GOT3 (cell line): ENCODE data around the gene DPYSL5.
"Not testable (repeated sequence)": the region's sequence is repeated elsewhere in the genome, so short reads cannot be mapped to it uniquely, and the experiment has no call there.

Experiments
- DNase-seq: peaks from one replicate; lab custom pipeline; 2025; ENCODE audit warnings: mixed read lengths; lab: John Stamatoyannopoulos, UW

The DPYSL5 gene

DNA sequence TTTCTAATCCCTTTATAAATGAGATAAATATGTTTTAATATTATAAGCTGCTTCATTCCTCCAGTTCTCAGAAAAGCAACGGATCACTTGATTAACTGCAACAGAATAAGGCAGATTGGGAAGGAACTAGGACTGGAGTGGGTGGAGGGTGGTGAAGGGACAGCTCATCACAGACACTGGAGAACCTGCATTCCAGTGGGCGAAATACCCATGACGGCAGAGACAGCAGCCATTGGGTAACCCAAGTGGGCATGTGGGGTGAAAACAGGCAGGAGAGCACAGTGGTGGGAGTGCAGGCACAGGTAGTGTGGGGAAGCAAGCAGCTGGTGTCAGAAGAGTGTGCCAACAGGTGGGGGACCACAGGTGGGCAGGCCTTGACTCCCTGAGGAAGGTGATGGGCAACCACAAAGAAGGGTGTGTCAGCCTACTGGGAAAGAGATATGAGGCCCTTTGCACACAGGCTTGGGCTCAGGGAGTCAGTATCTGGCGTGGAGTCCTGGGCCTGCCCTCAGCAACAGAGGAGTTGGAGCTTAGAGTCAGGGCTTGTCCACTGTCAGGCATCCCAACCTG lies 27.2 kb downstream of the DPYSL5 start:
- no peak for DNase-seq

GRCh38 chr2:26875808-26876207 lies 27.9 kb downstream of the DPYSL5 start:
- no peak for DNase-seq

- no peak for DNase-seq
These were observed 28.3 kb downstream of the DPYSL5 start for GRCh38 chr2:26876260-26876659.

DNA sequence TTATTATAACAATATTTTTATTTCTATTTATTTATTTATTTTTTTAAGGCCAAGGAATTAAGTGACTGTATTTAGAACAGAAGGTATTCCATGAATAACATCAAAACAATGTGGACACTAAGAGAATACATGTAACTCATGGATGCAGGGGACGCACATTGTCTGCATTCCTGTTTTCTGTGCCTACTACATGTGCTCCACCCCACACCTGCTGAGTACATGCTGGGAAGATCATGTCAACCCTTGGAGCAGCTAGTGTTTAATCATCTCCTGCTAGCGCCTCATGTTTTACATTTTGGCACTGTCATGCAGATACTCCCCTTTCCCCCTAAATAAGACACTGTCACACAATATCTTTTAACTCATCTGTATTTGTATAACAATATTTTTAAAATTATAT lies 29.3 kb downstream of the DPYSL5 start:
- DNase-seq, result no peak

GRCh38 chr2:26880161-26880560 lies 32.2 kb downstream of the DPYSL5 start:
- no peak for DNase-seq

DNA sequence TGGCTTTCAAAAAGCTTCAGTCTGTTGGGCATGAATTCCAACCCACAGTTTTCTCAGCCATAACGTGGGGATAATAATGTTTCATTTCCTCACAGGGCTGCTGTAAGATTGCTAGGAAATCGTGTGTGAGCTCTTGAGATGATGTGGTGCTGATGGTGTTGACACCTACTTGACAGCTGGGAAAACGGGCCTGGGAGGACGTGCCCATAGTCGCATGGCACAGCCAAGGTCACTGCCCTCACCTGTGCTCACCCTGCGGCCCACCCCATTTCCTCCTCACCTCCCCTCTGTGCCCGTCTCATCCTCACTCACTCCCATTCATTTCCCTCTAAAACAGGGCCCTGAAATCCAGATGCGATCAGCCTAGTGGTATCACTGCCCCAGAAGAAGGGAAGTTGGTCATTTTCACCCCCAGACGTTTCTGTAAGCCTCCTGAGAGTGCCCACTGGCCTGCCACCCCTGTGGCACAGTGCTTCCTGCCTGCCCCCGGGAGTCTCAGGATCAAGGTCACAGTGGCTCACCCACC lies 33.0 kb downstream of the DPYSL5 start:
- DNase-seq, result no peak

- not testable (repeated sequence) for DNase-seq
These were observed 34.3 kb downstream of the DPYSL5 start for GRCh38 chr2:26882220-26882619.

DNA sequence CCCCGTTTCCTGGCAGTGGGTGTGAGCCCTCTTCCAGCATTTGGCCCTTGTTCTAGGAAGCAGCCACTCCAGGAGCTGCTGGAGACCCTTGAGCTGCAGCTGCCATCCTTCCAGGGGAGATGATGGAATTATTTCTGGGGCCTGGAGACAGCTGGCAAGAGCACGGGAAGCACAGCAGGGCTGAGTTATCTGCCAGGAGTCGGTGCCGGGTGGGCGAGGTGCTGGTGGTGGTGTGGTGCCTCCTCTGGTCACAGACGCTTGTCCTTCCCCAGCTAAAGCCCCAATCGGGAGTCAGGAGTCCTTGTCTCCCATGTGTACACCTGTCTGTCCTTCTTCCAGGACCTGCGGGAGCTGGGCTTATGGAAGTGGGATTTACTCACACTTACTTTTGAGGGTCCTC lies 36.0 kb downstream of the DPYSL5 start:
- no peak for DNase-seq

GRCh38 chr2:26884486-26884885 lies 36.6 kb downstream of the DPYSL5 start:
- no peak for DNase-seq

GRCh38 chr2:26885651-26886329 lies 37.9 kb downstream of the DPYSL5 start:
- DNase-seq, result no peak

DNA sequence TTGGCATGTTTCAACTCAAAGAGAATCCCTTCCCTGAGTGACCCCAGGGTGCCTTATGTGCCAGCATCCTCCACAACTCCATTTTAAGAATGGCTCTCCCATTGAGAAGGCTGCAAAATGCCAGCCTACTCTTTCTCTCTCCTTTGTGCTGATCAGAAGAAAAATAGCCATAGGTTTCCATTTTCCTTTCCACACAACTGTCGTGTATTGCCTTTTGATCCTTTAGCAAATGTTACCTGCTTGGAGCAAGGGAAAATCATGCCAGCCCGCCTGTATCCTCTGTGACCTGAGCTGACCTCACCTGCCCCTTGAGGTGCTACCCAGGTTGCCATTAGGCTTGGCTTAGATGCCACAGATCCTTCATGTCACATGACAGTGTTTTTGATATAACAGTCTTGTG lies 38.8 kb downstream of the DPYSL5 start:
- no peak for DNase-seq

DNA sequence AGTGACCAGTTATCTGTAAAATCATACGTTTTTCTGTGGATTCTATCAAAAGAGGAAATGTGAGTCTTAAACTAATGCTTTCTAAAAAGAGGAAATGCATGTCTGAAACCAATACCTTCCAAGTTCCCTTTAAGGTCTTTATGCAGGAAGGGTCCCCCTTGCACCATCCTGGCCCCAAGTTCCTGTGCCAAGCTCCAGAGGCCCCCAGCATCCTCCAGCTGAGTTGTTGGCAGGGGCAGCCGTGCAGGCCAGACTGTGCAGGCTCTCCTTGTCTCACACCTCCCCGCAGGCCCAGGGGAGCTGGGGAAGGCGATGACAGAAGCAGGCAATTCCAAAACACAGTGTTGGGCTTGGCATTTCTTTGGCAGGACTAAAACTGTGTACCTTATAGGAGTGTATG lies 39.2 kb downstream of the DPYSL5 start:
- DNase-seq, result no peak

DNA sequence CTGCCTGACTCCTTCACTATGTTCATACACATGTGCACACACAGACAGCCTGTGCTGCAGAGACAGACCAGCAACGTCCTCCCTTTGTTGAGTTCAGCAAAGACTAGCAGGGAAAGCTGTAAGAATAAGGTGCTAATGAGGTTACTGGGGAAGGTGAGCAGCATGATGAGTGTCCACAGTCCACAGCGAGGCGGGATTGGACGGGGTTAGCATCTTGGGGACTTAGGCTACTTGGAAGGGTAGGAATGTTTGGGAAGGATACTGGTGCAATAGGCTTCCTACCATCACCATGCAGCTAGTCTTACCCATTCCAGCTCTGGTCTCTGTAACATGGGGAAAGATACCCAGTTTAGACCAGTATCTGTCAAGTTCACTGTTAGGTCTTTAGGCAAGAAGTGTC lies 41.9 kb downstream of the DPYSL5 start:
- no peak for DNase-seq

DNA sequence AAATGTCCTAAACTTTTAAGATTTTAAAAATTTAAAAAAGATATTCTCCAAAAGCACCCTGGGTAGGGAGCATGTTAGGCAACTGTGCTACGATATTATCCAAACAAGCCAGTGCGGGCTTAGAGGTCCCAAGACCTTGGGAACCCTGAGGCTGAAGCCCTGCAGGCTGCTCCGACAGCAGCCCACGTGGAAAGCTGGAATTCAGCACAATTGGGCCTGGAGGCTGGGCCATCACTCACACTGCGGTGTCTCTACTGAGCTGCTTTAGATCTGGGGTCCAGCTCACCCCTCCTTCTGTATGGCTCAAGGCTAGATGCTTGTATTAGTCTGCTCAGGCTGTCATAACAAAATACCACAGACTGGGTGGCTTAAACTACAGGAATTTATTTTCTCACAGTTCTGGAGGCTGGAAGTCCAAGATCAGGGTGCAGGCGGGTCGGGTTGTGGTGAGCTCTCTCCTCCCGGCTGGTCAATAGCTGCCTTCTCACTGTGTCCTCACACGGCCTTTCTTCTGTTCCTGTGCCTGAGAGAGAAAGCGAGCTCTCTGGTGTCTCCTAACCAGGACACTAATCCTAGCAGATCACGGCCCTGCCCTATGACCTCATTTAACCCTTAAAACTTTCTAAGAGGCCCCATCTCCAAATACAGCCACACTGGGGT lies 42.5 kb downstream of the DPYSL5 start:
- DNase-seq, result no peak

GRCh38 chr2:26892133-26892532 lies 44.2 kb downstream of the DPYSL5 start:
- DNase-seq, result no peak

DNA sequence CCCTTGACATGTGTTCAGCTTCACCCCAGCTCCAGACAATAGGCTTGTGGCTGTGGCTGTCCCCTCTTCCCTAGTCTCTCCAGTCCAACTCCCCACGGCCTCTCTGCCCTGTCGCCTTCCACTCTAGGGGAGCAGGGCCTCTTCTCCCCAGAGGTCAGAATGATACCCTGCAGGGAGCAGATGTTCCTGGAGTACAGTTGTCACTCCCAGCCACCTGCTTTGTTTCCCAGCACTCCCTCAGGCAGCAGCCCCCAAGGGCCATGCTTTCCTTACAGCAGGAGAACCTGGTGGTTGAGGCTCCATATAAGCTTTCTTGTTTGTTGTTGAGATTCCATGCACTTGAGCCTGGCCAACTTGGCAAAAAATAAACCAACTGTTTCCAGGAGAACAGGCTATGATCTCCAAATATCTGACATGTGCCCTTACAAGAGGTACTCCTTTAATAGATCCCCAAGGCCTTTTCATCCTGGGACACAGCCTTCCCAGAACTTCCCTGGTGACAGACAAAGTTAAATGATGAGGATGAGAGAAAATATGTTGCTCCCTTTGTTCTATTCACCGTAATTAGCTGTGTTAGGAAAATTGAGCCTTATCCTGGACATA lies 45.1 kb downstream of the DPYSL5 start:
- no peak for DNase-seq

DNA sequence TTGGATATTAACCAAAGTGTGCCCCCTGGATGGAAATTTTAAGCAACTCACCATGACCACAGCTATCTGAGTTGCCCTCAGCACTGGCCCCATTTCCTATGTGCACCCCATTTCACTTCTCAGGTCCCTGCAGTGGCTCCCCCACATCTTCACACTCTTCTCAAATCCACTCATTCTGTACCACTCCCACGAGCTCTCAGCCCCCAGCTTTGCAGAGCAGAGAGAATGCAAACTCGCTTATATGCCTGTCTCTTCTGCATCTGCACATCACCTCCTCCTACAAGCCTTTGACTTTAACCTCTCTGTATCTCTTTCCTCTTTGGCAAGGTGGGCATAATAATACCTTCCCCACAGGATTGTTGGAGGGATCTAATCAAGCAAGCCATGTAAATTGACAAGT lies 46.2 kb downstream of the DPYSL5 start:
- no peak for DNase-seq

GRCh38 chr2:26897807-26898479 lies 50.0 kb downstream of the DPYSL5 start:
- no peak for DNase-seq

DNA sequence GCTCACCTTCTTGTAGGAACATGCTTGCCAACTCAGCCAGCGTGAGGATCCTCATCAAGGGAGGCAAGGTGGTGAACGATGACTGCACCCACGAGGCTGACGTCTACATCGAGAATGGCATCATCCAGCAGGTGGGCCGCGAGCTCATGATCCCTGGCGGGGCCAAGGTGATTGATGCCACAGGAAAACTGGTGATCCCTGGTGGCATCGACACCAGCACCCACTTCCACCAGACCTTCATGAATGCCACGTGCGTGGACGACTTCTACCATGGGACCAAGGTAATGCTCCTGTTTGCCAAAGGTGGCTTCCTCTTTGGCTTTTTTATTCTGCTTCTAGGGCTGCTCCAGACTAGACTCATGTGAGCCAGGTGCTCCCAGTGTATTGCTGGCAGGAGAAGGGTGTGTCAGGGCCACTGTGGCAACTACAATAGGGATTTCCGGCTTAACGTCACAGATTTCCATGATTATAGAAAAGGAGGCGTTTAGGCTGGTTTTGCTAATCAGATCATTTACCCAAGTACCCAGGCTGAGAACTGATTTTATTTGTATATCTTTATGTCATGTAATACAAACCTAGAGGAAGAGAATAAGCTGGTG lies 50.6 kb downstream of the DPYSL5 start:
- no peak for DNase-seq

- DNase-seq, result no peak
These were observed 51.7 kb downstream of the DPYSL5 start for GRCh38 chr2:26899500-26900164.

GRCh38 chr2:26900831-26901321 lies 52.9 kb downstream of the DPYSL5 start:
- DNase-seq, result no peak
